Stimulated activated CD4-positive, alpha-beta T cell treated with anti-CD3 and anti-CD28 coated beads, Interleukin-4, amount 100 ng/mL, for 48 hours (primary cell): ENCODE data around the gene MINDY4B.

Source experiments
- DNase-seq, 2 donors: peaks; one replicate each; pipeline ENCODE4 v3.0.0-alpha.2; 2020; ENCODE audit warnings: low read depth in 2 of 2

Gene MINDY4B

DNA sequence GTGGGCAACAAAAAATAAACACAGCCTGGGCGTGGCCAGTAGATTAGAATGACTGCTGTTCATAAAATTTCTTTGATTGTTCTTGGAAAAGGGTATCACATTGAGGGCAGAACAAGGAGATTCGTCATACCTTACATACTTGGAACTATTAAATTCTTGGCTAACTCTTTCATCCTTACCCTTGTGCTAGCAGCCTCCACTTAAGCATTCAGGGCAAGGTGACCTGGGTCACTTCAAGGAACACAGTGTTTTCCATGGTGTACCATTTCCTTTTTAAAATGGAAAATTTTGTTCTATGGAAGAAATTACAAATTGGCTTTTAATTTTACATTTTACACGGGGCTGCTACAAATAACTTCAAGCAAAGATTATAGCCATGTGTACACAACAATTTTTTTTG lies 60.8 kb downstream of the MINDY4B start:
- no peak for DNase-seq

DNA sequence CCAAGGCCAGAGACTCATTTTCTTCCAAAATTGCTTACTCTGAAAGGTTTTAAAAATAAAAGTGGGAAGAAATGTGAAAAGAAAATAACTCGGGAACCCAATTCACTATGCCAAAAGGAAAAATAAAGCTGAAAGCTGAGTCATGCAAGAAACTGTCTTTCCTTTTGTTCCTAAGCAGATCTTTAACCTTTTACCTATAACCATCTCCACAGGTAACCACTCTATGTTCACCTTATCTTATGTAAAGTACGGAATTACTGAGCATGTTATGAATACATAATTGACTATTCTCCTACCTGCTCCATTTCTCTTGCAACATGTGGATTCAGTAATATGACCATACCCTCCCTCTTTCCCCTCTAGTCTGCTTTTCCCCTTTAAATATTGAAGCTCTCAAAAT lies 62.0 kb downstream of the MINDY4B start:
- no peak for DNase-seq

DNA sequence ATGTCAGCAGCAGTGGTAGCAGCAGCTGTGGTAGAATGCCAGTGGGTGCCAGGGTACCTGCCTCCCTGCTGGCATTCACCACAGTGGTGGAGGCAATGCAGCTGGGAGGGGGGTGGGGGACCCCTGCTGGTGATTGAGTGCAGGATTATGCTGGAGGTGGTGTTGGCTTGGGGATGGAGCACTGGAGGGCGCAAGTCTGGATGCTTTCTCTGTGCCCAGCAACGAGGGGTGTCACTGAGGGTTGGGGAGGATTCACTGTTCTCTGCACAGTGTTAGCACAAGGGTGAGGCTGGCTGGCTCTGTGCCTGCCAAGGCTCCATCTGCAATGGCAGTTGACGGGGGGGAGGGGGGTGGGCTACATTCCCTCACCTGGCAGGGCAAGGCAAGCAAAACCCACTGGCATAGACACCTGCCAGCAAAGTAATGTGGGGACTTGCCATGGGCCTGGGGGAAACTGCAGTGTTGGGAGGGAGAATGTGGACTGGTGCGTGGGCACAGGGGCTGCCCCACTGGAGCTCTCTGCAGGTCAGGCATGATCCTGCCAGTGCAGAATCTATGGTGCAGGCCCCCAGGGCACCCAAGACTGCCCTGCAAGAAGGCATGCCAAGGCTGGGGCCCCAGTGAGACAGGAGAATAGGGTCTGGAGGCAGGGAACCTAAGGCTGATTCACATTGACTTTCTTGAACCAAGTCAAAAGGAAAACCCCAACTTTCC lies 64.3 kb downstream of the MINDY4B start:
- no peak for DNase-seq

DNA sequence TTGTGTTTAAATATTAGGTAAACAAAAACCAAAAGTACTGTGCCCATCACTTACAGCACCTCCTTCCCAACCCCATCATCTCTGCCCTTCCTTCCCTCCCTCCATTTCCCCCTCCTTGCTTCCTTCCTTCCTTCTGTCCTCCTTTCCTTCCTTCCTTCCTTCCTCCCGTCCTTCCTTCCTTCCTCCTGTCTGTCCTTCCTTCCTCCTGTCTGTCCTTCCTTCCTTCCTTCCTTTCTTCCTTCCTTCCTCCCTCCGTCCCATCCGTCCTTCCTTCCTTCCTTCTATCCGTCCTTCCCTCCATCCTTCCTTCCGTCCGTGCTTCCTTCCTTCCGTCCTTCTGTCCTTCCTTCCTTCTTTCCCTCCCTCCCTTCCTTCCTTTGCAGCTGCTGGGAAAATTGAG lies 74.5 kb downstream of the MINDY4B start:
- no peak for DNase-seq

DNA sequence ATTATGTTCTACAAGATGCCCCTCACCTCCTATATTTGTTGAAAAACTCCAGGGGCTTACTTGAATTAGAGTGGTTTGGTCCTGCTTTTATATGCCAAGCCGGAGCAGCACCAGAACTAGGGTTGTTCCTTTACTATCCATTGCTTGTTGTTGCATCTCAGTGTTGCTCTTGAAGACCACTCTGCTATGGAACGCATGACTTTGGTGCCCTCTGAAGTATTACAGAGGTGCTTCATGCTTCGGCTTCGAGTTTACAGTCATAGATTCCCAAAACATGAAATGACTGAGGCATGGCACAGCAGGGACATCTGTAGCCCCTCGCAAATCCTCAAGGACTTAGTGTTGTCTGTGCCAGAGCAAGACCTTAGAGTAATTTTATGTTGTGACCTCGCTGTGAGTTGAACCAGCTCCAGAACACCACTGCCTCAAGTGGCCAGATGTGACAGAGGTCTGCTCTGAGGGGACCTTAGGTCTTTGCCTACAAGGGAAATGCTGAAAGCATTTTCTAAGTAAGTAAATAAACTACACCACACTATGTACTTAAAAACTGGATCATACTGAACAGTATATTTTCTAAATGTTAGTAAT lies 75.1 kb downstream of the MINDY4B start:
- peak in 1 of 2 donors; percentile 4 for DNase-seq

DNA sequence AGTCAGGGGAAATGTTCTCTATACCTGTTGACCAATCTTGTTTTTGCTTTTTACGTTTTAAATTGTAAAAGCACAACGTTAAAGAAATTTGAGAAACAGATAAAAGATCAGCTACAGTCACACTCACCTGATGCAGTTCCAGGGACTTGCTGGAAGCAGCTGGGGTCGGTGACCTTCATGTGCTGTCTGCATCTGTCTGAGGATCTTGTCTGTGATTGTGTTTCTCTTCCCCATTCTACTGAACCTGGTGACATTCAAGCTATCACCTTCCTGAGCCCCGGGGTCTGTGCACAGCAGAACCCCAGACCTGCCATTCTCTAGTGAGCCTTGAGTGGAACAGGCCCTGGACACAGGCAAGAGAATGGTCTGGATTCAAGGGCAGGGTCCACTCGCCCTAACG lies 75.8 kb downstream of the MINDY4B start:
- no peak for DNase-seq

DNA sequence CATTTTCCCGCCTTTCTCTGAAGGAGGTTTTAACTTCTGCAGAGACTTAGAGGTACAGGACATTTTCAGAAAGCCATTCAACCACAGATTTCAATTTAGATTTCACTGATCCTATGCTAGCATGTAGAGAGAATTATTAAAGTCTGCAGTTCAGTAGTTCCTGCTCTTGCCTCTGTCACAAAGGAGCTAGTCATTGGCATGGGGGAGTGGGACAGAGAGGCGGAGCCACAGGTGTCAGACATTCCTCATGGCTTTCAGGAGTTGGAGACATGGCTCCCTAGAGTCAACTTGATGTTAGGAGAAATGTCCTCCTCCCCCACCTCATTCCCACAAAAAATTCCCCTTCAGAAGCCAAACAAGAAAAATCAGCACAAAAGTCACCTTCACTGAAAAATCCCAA lies 76.2 kb downstream of the MINDY4B start:
- no peak for DNase-seq

DNA sequence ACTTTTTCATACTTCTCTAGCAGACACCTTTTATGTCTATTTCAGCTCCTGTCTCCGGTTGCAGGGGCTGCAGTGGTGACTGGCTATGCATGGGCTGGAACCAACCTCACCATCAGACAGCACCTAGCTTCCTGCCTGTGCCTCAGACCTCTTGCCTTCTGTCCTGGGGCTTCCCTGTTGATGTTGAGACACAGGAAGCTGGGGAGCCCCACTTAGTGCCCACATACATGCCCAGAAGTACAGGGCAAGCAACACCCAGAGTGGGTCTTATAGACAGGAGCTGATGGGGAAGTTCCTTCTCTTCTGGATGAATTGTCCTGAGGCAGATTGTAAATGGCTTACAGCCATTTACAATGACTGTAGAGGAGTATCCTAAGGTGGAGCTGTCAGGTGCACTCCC lies 77.0 kb downstream of the MINDY4B start:
- DNase-seq = no peak

DNA sequence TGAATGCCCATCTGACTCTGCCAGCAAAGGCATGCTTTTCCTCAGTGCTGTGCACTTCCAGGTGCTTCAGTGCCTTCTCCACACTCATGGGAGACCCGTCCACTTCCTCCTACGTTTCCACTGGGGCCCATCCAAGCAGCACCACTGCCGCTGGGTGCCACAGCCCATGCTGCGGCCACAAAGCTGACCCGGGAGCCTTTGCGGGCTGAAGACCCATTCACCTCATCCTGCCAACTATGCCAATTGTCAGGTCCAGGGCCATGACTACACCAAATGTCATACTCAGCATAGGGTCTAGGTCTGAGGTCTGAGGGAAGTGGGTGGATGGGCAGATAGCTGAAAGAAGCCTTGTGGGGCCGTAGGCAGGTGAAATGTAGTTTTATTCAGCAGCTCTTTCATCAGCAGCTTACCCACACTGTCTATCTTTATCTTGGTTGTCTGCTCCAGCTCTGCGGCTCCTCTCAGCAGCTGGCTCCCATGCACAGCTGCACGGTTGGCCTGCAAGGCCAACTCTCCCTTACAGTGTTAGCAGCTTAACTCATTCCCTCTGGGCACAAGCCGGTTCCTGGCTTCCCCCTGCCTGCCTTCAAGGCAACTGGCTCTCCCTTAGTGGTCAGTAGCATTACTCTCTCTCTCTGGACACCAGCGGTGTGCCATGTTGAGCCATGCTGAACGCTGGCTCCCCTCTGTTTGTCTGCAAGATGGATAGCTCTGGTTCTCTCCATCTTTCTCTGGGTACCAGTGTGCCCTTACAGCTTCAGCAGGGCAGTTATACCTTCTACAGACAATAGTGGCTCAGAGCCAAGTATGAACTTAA lies 78.6 kb downstream of the MINDY4B start:
- no peak for DNase-seq

DNA sequence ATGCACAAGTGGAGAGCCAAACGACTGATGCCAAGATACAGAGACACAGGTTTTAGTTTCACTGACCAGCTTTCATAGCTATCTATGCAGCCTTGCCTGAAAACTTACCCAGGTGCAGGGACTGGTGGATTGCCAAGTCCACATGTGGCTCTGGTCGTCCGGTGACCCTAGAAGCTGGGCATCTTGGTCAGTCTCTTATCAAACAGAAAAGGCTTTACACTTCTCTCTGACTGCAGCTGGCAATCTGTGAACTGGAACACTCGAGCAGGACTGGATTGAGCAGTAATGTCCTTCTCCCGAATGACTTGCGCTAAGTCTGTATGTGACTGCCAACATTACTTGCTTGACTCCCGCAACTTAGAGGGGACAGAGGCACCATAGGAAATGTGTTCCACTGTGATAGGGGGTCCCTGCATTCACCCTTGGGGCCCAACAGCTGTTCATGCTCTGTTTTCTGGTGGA lies 79.3 kb downstream of the MINDY4B start:
- no peak for DNase-seq

DNA sequence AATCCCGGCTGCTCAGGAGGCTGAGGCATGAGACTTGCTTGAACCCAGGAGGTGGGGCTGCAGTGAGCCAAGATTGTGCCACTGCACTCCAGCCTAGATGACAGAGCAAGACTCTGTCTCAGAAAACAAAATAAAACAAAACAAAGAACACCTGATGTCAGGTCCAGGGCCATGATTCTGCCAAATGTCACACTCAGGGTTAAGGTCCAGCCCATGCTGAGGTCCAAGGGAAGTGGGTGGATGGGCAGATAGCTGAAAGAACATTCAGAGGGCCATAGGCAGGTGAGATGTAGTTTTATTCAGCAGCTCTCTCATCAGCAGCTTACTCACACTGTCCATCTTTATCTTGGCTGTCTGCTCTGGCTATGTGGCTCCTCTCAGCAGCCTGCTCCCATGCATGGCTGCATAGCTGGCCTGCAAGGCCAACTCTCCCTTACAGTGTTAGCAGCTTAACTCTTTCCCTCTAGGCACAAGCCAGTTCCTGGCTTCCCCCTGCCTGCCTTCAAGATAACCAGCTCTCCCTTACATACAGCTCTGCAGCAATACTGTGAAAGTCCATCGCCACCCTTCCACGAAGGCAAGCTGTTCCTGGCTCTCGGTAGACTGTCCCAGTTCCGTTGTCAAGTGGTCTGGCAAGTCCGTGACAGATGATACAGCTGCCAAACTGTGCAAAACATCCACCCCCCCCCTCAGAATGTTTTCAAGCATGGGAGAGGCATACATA lies 79.9 kb downstream of the MINDY4B start:
- DNase-seq = no peak

DNA sequence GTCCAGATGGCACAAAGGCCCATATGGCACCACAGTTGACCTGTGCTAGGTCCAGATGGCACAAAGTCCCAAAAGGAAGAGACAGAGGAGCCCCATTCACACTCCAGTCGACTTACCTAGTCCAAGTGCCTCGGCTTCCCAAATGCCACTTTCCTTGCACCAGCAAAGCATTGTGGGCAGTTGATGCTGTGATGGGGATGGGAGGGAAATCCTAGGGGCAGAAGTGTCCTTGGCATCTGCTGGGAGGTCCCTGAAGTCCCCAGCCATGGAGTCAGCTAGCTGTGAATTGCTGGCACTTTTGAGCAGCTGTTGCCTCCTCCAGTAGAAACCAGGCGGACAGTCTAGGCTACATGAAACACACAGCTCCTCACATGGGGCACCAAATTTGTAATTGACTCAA lies 82.0 kb downstream of the MINDY4B start:
- no peak for DNase-seq

DNA sequence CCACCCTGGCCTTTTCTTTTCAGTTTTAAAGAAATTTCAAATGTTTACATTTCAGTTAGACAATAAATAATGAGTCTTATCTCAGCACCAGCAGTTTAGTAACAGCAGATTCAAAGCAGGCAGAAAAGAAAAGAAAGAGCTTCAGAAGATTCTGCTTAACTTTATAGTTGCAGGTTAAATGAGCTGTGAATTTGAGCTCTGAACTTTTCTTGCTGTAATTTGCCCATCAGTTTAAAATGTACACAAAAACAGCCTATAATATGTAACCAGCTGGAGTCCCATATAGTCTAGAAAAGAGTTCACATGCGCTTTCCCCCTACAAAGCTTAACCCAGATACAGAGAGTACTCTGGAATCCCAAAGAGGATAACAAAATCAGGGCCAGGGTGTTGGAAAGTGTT lies 82.6 kb downstream of the MINDY4B start:
- no peak for DNase-seq
